ENCODE measurements around the gene TXNRD2.
A peak's percentile ranks its signal among the peaks of the same experiment; 100 is the strongest.
"Not testable (repeated sequence)": the region's sequence is repeated elsewhere in the genome, so short reads cannot be mapped to it uniquely, and the experiment has no call there.

The TXNRD2 gene

DNA sequence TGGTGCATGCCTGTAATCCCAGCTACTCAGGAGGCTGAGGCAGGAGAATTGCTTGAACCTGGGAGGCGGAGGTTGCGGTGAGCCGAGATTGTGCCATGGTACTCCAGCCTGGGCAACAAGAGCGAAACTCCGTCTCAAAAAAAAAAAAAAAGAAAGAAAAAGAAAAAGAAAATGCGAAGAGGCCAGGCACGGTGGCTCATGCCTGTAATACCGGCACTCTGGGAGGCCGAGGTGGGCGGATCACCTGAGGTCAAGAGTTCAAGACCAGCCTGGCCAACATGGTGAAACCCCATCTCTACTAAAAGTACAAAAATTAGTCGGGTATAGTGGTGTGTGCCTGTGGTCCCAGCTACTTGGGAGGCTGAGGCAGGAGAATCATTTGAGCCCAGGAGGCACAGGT is 15.6 kb downstream of the TXNRD2 start:
- not testable (repeated sequence) for DNase-seq (ENCODE audit: low read depth in 2 of 3, low spot score in 1 of 3)

DNA sequence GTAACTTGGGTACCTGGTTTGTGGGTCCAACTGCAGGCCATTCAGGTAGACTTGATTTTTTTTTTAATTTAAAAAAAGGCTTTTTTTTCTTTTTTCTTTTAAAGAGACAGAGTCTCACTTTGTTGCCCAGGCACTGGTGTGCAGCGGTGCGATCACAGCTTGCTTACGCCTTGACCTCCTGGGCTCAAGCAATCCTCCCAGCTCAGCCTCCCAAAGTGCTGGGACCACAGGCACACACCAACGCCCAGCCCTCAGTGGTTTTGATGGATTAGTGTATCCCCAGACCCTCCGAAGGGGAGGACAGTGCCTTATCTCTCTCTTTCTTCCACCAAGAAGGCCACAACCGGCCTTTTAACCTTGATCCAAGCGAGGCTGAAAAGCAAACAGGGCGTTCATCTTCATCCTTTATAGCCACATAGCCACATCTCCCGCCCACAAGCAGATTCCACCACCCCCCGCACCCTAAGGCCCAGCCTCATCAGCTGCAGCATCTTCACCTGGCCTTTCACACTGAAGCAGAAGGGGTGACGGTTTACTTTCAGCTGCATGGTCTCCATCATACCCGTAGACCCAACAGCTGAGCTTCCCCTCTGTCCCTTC is 17.6 kb downstream of the TXNRD2 start:
- DNase-seq (ENCODE audit: low read depth in 2 of 3, low spot score in 1 of 3) = no peak

DNA sequence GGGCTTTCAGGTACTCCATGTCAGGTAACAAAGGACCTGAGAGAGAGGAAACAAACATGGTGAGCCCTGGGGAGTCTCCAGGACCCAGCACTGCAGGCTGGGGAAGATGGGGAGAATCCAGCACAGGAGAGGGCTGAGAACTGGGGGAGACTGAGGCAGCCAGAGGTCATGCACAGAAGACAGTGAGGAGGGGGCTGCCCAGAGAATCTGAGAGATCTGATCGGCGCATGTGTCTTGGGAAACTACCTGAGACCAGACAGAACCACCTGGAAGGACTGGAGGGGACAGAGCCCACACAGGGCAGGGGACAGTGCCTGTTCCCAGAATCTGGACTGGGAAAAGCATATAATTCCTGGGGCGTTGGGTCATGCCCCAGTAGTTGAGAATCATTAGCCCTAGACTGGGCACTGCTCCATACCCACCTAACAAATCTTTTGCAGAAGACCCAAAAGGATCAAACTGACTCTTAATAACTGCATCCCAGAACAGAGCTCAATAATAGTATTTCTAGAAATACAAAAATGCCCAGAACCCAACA is 20.0 kb downstream of the TXNRD2 start:
- DNase-seq (ENCODE audit: low read depth in 2 of 3, low spot score in 1 of 3) = no peak

DNA sequence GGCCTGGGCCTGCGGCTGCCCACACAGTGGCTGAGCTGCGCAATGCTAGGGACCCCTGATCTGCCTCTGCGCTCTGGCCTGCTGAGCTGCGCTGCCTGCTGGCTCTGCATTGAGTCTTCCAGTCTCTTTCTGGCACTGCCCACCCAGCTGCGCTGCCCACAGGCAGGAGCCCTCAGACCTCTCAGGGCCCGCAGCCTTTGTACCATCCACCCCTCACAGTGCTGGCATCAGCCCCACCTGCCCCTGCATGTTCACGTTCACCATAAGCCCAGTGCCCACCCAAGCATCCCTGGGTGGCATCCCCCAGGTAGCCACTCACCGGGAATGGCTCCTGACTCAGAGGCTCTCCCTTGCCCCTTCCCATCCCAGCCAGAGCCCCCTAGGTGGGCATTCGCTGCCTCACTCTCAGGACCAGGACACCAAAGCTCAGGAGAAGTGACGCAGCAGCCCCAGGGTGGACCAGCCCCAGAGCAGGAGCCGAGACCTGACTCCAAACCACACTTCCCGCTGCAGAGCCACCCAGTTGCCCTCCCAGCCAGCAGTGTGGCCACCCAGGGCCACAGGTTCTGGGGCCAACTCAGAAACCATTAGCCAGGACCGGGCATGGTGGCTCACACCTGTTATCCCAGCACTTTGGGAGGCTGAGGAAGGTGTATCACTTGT is 21.8 kb downstream of the TXNRD2 start:
- no peak for DNase-seq (ENCODE audit: low read depth in 2 of 3, low spot score in 1 of 3)

DNA sequence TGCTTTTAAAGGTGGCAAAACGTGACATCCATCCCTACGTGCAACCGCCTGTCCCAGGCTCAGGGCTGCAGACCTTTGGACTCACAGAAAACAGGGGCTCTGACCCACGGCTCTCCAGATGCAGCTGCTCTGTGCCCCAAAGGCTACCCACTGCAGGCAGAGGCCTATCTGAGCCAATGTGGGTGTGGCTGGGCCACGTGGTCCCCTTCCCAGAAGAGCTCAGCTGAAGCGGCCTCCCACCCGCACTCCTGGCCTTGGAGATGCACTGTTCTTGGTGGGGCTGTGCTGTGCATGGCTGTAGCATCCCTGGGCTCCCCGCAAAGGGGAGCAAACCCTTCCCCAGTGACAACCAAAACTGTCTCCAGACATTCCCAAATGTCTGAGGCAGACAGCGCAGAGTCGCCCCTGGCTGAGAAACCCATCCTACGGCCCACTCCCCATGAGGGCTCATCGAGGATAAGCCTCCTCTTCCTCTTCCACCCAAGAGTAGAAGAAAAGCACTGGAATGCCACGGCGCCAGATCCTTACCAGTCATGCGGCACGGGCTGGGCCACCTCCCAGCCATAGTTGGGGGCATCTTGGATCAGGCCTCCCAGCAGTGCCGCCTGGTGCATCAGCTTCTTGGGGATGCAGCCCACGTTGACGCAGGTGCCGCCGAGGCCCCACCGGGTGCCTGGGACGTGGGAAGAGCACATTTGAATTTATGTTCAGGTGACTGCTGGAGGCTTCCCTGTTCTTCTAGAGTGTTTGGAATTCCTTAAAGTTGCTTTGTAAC is 23.1 kb downstream of the TXNRD2 start:
- DNase-seq (ENCODE audit: low read depth in 2 of 3, low spot score in 1 of 3) = no peak

DNA sequence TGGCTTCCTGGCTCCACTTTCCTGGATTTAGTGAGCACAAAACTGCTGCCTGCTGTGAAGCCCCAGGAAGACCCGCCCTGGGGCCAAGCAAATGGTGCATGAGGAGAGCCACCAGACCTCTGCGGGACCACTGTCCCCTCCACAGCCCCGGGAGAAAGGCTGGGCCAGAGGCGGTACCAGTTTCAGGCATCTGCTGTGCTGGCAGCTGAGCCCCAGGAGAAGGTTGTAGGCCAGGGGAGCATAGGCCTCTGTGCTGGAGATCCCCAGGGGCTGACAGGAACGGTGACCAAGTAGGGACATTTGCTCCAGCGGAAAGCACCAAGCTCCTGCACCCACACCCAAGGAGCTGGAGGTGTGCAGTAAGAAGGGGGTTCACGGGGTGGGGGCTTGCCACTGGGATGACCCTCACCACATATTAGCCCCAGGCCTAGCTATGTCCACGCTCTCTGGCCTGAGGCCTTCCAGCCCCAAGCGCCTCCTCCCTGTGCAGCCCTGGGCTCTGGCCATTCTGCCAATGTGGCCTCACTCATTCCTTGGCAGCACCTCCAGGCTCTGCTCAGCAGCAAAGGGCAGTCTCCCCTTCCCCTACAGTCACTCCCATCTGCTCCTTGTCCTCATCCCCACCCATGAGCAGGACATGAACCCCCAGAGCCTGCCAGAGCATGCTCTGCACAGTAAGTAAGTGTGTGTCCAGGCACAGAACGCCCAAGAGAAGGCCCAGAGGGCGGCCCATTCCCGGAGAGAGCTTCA is 24.1 kb downstream of the TXNRD2 start:
- DNase-seq (ENCODE audit: low read depth in 2 of 3, low spot score in 1 of 3) = no peak

DNA sequence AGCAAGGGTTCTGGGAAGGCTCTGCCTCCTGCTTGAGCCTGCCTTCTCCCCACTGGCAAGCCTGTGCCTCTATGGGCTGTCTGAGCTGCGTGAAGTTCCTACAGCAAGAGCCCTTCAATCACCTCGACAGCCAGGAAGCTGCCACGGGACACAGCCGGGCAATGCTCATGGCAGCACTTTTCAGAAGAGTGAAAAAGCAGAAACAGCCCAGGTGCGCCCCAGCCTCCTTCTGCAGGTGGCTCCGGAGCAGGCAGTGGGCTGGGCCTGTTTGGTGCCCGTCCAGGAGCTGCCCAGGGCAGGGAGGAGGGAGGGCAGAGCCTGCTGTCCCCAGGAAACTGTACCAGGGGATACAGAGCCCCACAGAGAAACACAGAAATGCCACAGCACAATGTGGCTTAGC is 24.7 kb downstream of the TXNRD2 start:
- no peak for DNase-seq (ENCODE audit: low read depth in 2 of 3, low spot score in 1 of 3)

DNA sequence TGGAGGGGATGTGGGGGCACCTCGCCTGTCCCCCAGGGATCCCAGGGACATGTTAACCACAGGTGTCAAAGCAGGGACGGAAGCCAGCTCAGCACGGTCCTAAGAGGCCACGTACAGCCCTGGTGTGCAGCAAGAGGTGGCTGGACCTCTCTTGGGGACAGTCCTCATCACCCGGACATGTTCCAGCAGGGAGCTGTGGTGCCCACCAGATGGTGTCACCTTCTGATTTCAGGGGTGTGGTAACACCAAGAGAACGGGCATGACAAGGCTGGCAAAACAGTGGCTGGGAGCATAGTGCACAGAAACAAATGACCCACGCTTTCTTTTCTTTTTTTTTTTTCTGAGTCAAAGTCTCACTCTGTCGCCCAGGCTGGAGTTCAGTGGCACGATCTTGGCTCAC is 25.6 kb downstream of the TXNRD2 start:
- DNase-seq (ENCODE audit: low read depth in 2 of 3, low spot score in 1 of 3) = no peak

DNA sequence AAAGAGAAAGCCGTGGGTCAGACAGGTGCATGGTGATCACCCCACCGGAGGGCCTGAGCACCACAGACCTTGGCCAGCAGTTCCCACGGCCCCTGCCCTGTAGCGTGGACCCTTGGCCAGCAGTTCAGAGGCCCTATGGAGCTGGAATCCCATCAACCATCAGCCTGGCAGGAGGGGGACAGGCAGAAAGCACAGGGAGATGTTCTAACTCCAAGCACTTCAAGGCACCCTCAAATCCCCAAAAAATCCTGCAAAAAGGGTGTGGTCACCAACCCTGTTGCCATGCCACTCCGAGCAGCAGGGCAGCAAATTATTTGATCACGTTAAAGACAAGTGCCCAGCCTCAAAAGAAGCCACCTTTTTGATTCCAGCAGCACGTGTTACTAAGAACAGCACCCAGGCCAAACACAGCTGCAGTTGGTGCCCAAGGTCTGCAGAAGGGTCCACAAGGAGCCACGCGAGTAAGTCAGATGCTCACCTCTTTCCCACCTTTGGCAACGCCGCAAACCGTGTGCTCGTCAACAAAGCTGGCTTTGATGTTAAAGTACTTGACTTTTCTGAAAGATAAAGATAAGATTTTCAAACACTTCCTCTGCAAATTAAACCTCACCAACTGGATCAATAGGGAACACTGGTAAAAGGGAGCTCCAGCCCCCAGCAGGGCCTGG is 26.2 kb downstream of the TXNRD2 start:
- no peak for DNase-seq (ENCODE audit: low read depth in 2 of 3, low spot score in 1 of 3)

DNA sequence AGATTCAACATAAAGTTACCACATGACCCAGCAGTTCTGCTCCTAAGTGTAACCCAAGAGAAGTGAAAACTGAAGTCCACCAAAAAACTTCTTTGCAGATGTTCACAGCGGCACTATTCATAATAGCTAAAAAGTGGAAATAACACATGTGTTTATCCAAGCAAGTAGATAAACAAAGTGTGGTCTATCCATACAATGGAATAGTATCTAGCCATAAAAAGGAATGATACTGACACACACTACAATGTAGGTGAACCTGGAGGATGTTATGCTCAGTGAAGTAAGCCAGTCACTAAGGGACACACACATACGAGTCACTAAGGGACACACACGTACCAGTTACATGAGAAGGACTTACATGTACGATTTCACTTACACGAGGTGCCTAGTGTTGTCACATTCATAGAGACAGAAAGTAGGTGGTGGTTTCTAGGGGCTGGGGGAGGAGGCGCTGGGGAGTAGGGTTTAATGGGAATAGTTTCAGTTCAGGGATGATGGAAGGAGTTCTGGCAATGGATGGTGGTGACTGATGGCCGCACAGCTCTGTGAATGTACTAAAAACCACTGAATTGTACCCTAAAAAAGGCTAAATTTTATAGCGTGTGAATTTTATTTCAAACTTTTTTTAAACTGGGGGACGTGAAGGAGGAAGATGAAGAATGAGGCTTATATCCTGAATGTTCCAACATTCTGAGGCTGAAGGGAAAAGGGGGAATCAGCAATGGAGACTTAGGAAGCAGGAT is 27.2 kb downstream of the TXNRD2 start:
- no peak for DNase-seq (ENCODE audit: low read depth in 2 of 3, low spot score in 1 of 3)

DNA sequence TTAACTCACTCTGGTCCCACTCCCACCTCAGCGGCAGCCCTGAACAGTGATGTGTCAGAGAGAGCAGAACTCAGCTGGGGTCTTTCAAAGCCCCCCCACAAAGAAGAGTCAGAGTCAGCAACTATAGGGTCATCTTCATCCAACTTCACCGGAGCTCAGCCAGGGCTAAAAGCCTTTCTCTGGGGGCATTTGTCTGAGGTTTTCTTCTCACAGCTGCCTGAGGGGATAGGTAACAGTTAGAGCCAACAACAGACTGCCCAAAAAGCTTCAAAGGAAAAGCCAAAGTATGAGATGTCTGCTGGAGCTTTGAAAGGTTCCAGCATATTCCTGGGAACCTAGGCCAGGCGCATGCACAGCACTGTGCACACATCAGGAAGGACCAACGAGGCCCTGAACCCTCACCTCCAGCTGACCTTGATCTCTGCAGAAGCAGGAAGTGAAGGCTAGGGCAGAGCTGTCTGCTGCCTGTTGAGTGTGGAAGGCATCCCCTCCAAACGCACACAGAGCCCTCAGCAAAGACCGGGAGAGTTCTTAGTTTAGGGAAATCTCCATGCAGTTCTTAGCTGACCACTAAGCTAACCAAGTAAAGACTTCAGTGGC is 28.2 kb downstream of the TXNRD2 start:
- no peak for DNase-seq (ENCODE audit: low read depth in 2 of 3, low spot score in 1 of 3)

DNA sequence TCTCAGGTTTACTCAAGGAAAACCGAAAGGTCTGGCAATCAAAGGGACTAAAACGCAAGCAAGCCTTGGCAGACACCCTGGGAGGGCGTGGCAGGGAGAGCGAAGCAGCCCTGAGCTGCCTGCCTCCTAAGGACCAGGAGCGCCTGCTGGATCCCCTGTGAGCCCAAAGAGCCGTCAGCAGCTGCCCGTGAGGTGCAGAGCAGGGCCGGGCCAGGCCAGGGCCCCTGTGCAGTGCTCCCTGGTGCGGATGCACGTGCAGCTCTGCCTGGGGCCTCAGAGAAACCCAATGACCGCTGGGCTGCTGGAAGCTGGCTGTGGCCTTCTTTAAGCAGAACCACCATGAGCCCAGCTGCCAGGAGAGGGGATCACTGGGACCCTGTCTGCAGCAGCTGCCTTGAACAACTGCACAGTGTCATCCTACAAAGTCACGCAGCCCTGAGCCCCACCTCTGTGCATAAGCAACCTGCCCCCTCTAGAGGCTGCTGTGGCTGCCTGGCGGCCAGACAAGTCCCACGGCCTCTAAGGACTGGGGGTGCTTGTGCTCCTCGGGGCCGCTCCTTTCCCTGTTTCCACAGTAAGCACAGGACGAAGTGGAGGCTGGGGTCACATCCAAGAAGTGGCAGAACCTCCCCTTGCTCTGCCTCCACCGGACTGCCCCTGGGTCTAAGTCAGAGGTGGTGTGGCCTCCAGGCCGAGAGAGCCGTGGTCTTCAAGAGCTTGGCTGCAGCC is 29.2 kb downstream of the TXNRD2 start:
- no peak for DNase-seq (ENCODE audit: low read depth in 2 of 3, low spot score in 1 of 3)

DNA sequence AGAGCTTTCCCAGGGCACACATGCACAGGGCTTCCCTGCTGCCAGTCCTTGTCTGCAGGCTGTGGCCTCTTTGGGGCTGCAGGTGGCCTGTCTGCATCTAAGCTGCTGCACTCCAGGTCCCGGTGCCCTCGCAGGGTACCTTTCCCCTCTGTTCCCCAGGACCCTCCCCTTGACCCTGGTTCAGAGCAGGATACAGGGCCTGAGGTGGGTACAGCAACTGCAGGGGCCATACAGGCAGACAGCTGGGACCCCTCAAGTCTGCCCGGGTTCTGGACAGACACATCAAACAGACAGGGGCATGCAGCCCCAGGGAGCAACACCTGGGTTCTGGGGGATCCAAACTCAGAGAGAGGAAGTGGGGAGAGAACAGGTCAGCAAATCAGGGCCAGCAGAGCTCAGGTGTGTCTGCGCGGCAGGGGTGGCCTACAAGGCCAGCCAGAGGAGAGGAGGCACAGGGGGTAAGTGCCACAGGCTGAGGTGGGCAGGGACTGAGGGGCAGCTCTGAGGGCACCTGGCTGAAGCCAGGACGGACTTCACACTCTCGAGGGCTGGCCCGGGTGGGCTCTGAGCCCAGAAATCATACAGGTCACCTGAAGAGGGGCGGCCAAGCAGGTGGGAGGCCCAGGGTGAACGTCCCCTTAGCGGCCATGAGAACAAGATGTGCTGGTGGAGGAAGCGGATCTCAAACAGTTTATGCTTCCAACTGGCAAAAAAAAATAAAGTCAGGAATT is 29.9 kb downstream of the TXNRD2 start:
- DNase-seq (ENCODE audit: low read depth in 2 of 3, low spot score in 1 of 3) = no peak

DNA sequence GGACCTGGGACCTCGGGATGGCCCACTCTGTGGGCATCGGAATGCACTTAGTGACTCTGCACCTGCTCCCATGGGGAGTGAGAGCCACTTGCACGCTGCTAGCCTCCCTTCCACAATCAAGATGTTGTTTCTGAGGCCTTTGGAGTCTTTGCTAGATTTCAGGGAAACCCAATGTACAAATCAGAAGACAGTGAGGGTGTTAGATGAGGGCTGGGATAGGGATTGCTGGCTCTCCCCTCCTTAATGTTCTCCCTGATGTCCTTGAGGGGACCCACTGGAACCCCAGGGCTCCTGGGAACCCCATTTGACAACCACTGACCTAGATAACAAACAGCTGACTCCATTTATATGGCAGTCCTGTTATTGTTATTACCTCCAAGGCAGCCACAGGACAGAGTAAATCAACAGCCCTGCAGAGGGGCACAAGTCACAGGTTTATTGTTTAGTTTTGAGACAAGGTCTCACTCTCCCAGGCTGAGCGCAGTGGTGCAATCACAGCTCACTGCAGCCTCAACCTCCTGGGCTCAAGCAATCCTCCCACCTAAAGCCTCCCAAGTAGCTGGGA is 31.4 kb downstream of the TXNRD2 start:
- DNase-seq (ENCODE audit: low read depth in 2 of 3, low spot score in 1 of 3) = no peak

DNA sequence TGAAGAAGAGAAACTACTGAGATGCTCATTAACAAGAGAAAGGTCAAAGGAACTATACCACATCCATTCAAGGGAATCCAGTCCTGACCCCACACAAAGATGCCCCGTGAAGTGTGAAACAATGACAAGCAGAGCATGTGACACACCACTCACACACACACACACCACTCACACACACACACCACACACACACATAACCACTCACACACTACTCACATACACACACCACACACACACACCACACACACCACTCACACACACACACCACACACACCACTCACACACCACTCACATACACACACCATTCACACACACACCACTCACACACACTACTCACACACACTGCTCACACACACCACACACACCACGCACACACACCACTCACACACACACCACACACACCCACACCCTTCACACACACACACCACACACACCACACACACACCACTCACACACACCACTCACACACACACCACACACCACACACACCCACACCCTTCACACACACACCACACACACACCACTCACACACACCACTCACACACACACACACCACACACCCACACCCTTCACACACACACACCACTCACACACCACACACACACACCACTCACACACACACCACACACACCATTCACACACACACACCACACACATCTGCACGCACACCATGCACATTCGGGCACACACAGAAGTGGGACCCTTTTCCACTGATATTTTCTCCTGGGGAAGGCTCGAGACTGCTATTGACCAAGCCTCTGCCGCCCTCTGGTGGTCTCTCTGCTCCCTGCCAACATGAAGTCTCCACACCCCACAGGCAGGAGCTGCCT is 32.1 kb downstream of the TXNRD2 start:
- DNase-seq (ENCODE audit: low read depth in 2 of 3, low spot score in 1 of 3) = peak; percentile 70 to 78 (median 74)

DNA sequence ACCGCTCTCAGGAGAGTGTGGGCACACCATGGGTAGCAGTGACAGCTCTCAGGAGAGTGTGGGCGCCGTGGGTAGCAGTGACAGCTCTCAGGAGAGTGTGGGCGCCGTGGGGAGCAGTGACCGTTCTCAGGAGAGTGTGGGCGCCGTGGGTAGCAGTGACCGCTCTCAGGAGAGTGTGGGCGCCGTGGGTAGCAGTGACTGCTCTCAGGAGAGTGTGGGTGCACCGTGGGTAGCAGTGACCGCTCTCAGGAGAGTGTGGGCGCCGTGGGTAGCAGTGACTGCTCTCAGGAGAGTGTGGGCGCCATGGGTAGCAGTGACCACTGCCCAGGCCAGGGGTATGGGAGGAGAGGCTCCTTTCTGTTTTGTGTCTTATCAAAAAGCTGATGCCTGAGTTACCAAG is 33.7 kb downstream of the TXNRD2 start:
- DNase-seq (ENCODE audit: low read depth in 2 of 3, low spot score in 1 of 3) = not testable (repeated sequence)

DNA sequence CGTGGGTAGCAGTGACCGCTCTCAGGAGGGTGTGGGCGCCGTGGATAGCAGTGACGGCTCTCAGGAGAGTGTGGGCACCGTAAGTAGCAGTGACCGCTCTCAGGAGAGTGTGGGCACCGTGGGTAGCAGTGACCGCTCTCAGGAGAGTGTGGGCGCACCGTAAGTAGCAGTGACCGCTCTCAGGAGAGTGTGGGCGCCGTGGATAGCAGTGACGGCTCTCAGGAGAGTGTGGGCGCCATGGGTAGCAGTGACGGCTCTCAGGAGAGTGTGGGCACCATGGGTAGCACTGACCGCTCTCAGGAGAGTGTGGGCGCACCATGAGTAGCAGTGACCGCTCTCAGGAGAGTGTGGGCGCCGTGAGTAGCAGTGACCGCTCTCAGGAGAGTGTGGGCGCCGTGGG is 34.8 kb downstream of the TXNRD2 start:
- not testable (repeated sequence) for DNase-seq (ENCODE audit: low read depth in 2 of 3, low spot score in 1 of 3)

Data from stimulated activated CD4-positive, alpha-beta T cell treated with anti-CD3 and anti-CD28 coated beads, Interleukin-12 subunit alpha, Interleukin-12 subunit beta, amount 100 ng/mL, for 48 hours (primary cell).